HG02885 (cell line): ENCODE results near the gene HECW1.
"Not testable (repeated sequence)": the region's sequence is repeated elsewhere in the genome, so short reads cannot be mapped to it uniquely, and the experiment has no call there.

Experiments used
- ATAC-seq: cut with Tn5 transposase; IDR thresholded peaks from one replicate; pipeline ENCODE4 v1.9.1; 2021; ENCODE audit warnings: mild to moderate bottlenecking; ENCODE audit not compliant: unreplicated experiment, poor library complexity

HECW1 gene

DNA sequence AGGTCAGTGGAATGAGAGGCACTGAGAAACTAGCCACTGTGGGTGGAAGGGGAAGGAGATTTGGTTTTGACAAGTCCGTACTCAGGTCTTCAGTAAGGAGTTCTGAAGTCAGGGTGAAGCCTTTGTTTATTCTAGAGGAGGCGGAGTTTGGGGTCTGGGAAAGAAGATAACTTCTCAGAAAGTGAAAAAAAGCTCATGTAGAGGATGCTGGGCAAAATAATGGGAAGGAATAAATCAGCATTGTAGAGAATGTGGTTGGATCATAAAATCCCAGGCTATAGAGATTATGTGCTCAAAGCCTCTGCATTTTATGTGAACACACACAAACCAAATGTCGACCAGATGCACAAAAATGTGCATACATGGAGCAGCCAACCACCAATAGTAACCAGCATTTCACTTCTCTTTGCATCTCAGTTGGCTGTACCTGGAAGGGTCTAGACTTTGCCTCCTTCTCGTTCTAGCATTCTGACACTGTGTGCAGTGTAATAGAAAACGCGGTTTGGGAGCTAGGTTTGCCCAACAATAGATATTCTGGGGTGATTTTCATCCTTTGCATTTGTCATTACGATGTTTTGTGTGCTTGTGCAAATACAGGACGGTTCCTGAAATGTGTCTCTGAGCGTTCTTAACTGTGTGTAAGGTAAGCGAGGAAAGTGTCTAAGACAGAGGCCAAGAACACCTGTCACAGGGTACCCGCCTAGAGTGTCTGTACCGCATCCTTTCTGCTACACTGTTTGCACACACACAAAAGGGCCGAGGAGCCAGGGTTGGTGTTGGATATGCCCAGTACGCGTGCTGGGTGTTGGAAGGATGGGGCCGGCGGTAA is 603 bp upstream of the HECW1 start:
- ATAC-seq = no peak

DNA sequence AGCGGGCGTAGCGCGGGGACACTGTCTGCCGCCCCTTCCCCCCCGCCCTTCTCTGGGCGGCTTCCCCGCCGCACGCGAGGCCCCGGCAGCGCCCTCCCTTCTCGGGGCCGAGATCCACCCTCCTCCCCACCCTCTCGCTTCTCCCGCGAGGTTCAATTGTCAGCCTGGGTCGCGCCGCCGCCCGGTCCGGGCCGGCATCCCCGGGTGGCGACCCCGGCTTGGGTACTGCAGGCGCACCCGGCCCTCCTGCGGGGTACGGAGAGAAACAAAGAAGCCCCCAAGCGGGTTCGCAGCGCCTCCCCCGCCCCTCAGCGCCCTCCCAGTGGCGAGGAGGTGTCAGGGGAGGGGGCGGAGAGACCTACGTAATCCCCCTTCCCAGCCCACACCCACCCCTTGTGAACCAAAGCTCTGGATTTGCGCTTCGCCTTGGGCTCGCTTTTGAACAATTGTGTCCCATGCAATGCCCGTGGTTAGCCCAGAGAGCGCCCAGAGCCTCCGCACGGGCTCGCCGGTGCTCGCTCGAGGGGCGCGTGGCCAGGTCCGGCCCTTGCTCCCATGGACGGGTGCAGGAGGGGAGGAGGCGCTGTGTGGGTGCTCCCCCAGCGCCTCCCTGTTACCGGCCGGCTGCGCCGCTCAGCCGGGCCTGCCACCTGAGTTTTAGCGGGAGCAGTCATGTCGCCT is 634 bp downstream of the HECW1 start:
- ATAC-seq = no peak

DNA sequence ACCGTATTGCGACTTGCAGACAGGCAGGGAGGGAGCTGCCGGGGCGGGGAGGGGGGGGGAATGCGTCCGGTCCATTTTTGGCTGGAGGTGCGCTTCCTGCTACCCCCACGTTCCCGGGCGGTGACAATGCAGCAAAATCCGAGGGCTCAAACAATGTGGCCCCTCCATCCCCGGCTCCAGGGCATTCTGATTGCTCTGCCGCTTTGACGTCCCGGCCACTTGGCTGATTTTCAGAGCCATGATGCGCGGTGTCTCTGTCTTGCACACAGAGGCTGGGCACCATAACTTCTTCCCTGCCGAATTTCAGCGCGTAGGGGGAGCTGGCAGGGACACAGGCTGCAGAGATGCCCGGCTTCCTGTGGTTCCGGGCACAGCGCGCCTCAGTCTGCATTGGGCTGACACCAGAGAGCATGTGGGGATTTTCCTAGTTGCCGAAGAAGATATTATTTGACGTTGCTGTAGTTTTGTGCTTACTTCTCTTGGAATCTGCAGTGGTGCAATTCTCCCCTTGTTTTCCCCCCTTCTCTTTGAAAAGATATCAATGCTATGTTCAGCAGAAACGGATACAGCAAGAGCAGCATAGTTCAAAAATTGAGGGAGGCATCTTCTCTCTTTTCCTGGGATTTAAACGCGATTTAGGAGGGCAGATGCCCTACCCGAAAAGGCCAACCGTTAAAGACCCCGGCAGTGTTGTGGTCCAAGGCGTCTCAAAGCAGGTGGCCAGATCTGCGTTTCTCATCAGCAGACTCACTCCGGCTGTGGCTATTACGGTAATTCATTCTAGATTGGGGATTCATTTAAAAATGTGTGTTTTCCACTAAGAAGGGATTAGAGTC is 1.4 kb downstream of the HECW1 start:
- no peak for ATAC-seq

DNA sequence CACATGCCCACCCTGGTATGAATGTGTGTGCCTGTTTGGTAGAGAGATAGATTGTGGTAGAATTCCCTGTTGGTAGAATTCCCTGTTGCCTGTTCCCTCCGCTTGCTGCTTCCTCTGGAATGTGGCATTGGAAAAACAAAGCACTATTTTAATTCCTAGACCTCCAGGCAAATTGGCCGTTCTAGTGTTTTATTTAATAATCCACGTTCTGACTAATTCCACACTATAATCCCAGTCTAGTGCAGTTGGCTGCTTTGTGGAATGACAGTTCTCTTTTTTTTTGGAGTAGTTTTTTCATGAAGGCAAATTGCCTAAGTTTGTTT is 2.0 kb downstream of the HECW1 start:
- no peak for ATAC-seq

DNA sequence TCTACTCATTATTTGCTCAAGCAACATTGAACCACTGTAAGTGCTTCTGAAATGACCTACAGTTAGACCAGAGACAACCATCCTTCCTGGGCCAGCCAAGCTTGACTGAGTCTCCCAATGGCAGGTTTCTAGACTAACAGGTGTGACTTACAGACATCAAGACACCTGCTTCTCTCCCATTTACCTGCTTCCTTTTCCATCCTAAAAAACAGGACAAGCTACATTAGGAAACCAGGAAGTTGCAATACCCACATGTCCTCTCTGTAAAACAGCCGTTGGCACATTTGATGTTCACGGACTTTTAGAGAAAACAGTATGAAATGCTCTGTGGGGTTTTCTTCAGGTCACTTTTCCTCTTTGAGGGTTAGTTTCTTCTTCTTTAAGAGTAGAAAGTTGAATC is 4.0 kb downstream of the HECW1 start:
- no peak for ATAC-seq

DNA sequence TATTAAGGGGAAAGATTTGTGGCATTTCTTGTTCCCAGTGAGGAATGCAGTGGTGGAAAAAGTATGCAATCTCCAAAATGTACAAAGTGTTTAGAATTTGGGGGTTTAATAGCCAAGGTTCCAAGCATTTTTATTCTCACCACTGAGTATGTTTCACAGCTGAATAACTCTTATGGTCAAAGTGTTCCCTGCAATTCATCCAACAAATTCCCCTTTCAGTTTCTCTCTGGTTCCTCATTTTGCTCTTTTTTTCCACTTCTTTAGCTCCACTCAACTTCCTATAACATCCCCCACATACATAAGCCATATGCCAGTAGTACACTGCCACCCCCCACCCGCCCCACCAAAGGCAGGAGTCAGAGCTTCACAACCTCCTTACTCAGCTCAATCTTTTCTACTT is 4.6 kb downstream of the HECW1 start:
- no peak for ATAC-seq

DNA sequence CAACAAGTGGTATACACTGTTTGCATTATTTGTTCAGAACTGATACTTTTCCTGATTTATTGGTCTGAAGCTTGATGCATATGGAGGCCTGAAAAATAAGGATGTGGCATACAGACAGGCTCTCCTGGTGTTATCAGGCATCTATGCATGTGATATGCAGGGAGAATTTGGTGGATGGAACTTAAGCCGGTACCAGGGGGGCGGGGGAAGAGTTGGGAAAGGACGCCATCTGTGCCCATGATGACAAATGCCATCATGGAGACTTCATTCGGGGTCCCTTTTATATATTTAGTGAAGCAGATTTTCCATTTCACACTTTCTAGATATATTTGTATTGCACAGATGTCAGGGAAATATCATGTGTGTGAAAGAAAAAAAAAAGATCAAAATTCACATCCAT is 5.4 kb downstream of the HECW1 start:
- no peak for ATAC-seq

DNA sequence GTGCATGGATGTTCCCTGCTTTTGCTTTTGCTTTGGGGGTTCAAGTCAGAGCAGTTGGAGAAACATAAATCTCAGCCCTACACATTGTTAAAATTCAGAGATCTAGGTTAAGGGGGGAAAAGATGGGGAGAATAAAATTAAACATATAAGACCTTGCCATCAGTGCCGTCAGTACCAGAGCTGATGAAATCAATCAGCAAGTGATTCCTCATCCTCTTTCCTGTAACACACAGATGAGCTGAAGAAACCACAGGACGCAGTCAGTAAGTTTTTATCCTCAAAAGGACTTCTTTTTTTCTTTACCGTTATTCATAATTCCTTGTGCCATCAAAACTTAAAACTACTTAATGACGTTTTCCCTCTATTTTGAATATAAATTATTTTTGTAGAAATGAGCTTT is 5.9 kb downstream of the HECW1 start:
- ATAC-seq = no peak

DNA sequence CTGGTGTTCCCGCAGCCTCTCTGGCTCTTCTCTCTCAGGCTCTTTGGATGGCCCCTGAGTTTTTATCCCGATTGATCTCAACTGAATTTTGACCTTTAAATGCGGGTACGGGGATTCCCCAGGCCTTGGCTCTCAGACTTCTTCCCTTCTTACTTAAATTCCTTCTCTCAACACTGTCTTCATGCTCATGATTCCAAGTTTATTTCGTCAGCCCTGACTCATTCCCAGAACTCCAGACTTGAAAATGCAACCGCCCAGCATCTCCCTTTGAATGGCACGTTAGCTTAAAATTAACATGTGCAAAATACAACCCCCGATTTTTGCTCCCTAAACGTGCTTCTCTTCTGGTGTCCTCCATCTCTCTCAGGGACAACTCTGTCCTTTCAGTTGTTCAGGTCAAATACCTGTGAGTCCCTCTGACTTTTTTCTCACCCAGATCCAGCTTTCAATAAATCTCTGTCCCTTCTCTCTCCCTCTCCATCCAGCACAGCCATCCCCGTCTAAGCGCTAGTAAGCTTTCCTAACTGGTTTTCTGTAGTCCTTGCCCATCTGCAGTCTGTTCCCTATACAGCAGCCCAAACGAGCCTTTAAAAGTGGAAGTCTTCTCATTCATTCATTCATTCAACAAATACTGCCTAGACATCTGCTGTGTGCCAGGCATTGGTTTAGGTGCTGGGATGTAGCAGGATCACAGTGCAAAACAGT is 7.1 kb downstream of the HECW1 start:
- ATAC-seq = no peak

DNA sequence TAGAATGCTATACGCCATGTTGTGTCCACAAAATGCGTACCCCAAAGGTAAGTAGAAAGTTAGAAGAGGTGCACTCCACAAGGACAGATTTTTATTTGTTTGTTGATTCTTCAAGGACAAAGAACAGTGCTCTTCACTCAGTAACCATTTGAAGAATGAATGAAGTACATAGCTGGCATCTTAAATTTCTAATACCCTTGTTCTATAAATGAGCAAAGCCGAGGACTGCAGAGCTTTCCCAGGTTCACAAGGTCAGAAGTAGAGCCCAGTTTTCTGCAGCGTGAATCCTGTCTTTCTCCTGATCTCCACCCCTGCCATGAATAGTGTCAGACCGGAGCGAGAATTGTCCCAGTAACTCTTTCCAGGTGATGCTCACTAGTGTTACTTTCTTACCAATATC is 9.5 kb downstream of the HECW1 start:
- no peak for ATAC-seq

DNA sequence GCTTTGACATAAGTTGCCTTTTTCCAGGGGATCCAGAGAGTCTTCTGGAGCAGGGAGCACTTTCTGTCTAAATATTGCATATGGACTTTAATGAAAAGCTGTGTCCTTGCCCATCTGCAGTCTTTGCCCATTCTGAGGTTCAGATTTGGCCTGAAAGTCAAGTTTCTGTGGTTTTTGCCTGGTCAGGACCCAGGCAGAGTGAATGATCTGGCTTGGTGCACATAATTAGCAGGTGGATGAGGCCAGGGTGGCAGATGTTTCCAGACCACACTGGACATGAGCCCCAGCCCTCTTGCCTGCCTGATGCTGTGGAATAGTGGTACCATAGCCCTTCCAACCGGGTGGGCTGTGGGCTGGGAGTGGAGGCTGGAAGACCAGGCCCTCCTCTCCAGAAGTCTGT is 11.0 kb downstream of the HECW1 start:
- no peak for ATAC-seq

DNA sequence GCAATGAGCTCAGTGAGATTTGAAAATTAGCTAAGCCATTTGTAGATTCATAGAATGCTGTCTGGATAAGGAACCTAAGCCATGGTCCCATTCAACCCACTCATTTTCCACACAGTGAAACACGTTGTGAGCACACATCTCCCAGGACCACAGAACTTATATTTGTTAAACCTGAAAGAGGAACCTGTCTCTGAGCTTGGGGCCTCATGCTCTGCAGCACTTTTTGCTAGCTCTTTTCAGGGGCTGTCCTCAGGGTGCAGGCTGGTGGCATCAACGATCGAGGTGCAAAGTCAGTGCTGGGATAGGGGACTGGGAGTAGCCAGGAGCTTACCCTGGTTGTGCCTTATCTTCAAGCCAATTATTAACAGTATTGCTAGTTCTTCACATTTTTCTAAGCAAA is 11.9 kb downstream of the HECW1 start:
- ATAC-seq = no peak

DNA sequence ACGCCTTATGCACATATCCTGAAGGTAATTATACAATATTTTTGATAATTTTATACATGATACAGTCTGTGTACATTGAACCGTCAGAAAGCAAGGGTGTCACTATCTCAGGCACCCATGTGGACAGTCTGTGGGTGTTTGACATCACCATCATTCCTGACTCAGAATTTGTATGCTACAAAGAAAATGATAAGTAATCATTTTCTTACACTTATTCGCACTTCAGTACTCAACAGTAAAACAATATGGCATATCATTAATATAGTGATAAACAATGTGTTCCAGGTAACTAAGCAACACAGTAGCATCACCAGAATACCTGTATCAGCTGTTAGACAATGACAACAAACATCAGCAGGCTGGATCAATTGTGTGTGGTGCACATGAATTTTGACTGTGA is 17.9 kb downstream of the HECW1 start:
- ATAC-seq = no peak

DNA sequence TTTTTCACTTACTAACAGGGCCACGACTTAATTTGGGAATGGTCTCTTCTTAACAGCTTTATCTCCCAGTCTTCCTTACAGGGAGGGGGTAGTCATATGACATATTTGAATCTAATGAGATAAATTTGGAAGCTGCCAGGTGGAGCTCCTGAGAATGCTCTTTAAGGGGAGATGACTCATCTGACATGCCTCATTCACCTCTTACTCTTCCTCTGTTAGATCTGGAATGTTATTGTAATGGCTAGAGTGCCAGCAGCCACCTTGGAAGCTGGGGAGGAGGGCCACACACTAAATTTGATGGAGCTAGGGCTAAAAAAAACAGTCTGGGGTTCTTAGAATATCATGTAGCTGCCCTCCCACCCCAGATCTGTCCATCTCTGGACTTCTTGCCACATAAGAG is 22.7 kb downstream of the HECW1 start:
- ATAC-seq = no peak

DNA sequence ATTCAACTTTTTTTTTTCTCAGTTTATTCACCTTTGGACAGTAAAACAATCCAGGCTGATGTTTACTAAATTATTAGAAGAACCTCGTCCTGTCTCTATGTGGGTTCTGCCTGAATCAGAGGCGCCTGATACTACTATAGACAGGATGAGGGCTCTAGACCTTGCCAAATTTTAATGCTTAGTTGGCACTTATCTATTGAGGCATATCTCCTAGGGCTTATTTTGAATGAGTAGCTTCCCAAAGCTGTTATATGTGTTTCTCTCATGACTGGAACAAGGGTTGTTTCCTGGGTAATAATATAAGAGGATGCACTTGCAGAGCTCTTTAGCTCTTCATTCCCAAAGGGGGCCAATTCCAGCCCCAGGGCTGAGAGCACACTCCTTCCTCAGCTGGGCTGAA is 23.6 kb downstream of the HECW1 start:
- no peak for ATAC-seq

DNA sequence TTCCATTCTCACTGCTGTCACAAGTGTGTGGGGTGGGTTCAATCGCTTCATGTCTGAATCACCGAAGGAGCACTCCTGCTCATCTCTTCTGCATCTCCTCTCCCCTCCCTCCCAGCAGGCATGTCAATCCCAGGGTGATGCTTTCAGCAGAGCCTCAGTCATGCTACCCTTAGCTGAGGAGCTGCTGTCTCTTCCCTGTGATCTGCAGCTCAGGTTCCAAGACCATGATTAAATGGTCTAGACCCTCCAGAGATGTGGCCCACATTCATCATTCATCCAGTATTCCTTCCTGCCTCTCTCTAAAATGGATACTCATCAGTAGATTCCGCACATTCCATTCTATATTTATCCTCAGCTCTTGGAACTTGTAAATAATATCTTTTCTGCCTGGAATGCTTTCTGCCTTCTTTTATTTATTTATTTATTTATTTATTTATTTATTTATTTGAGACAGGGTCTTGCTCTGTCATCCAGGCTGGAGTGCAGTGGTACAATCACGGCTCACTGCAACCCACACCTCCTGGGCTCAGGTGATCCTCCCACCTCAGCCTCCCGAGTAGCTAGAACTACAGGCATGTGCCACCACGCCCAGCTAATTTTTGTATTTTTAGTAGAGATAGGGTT is 24.8 kb downstream of the HECW1 start:
- not testable (repeated sequence) for ATAC-seq

DNA sequence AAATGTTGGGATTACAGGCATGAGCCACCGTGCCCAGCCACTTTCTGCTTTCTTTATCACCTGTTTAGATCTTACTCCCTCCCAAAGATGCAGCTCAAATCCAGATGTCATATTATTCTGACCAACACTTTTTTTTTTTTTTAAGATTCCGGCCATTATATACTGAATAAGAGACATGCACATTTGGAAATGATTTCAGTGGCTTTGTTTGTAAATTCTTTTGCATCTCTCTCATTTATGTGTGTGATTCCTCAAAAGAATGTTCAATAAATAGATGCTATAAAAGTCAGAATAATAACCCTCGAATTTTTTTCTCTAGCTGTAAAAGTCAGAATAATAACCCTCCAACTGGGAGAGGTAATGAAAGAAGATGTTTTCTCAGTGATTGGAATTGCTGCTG is 25.4 kb downstream of the HECW1 start:
- ATAC-seq = no peak

DNA sequence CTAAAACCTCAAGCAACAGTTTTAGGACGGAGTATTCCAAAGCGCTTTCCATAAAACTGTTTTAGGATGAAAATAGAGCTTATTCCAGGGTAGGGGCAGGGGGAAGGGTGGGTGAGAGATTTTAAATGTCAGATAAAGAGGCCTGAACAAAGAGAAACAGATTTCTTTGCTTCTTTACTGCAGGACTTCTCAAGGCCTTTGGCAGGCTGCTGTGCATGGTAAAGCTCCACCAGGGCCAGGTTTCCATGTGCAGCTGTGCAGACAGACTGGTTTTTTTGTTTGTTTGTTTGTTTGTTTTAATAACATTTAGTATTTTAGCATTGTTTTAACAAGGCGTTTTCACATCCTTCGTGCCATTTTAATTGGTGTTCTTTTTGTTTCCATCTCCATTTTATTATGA is 26.3 kb downstream of the HECW1 start:
- ATAC-seq = no peak

DNA sequence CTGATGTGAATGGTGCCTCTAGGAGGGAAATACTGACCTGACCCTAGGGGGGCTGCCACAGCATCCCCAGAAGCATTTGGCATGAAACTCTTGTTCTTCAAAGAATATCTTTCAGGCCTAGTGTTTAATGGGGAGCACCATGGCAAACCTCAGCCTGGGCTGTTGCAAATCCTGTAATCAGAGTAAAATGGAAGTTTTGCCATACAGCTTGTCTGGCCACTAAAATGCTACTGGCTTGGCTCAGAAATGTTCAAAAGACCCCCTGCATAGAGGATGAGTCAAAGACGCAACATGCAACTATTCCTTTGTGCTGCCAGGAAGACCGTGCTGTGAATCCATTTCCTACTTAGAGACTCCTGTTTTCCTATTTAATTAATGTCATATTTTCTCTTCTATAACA is 26.7 kb downstream of the HECW1 start:
- no peak for ATAC-seq

DNA sequence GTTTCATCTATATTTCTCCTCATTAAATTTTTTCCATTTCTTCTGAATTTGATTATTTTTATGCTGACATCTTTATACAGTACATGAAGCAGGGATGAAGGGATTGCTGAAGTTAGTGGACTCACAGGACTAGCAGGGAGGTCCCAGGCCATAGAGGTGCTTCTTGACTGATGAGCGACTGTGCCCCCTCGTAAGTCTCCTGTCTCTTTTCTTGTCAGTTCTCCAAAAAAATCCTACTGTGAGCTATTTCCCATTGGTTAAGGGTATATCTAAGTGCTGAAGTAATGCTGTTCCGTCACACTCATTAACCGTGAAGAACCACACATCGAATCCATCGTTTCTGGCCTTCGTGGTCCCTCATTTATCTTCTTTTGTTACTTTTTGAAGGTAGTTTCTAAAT is 27.7 kb downstream of the HECW1 start:
- no peak for ATAC-seq
